LNCaP clone FGC (cell line): Measurements from ENCODE around the gene ITPKB.
"Not testable (repeated sequence)": the region's sequence is repeated elsewhere in the genome, so short reads cannot be mapped to it uniquely, and the experiment has no call there.

ENCODE experiments used
- DNase-seq: peaks from one replicate; pipeline ENCODE4 v3.0.0-alpha.2; 2011; ENCODE audit warnings: low read depth
- H3K4me3 ChIP-seq: 2 replicates; pipeline ENCODE4 v1.5.1; 2011; ENCODE audit warnings: mild to moderate bottlenecking, low read depth, low read length, control low read depth
- CTCF ChIP-seq: IDR thresholded peaks from 2 replicates; pipeline ENCODE4 v1.5.1; 2012; ENCODE audit warnings: mild to moderate bottlenecking; ENCODE audit not compliant: control insufficient read depth, insufficient read depth; ENCODE audit errors: extremely low read depth

The ITPKB gene

GRCh38 chr1:226754793-226755533 is 15.9 kb upstream of the ITPKB start:
- TF ChIP-seq CTCF = no peak
- no peak for DNase-seq
- no peak overlapping the region for H3K4me3 ChIP-seq

- DNase-seq = no peak
- TF ChIP-seq CTCF = no peak
- no peak overlapping the region for H3K4me3 ChIP-seq
Measured at GRCh38 chr1:226754097-226754496, 15.0 kb upstream of the ITPKB start.

GRCh38 chr1:226751703-226752102 is 12.6 kb upstream of the ITPKB start:
- TF ChIP-seq CTCF = no peak
- DNase-seq = no peak
- no peak overlapping the region for H3K4me3 ChIP-seq

GRCh38 chr1:226751214-226751613 is 12.1 kb upstream of the ITPKB start:
- no peak for TF ChIP-seq CTCF
- no peak overlapping the region for H3K4me3 ChIP-seq
- DNase-seq = no peak

GRCh38 chr1:226749467-226749866 is 10.4 kb upstream of the ITPKB start:
- no peak for DNase-seq
- no peak overlapping the region for H3K4me3 ChIP-seq
- TF ChIP-seq CTCF = no peak

GRCh38 chr1:226748306-226748705 is 9.2 kb upstream of the ITPKB start:
- DNase-seq = no peak
- TF ChIP-seq CTCF = no peak
- no peak overlapping the region for H3K4me3 ChIP-seq

GRCh38 chr1:226747519-226748263 is 8.6 kb upstream of the ITPKB start:
- DNase-seq, H3K4me3 ChIP-seq: not testable (repeated sequence)
